GM21737 (cell line): ENCODE measurements around the gene COL13A1.

Experiments used
- ATAC-seq: cut with Tn5 transposase; IDR thresholded peaks from one replicate; pipeline ENCODE4 v1.9.1; 2021; ENCODE audit warnings: mild to moderate bottlenecking, moderate library complexity; ENCODE audit not compliant: unreplicated experiment

The COL13A1 gene

DNA sequence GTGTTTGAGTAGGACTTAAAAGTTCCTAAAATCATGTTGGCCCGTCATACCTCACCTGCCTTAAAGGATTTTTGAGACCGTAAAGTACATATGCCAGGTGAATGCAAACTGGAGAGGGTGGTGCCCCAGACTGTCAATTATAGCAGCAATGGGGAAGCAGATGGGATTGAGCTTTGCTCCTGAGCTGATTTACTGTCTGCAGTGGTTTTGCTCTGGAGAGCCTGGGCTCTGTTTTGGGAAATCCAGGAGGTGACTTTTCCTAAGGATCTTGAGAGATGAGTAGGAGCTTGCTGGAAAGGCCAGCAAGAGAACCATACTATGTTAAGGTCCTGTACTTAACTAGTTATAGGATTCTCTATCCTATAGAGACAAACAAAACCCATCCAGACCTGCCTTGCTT is 43.0 kb downstream of the COL13A1 start:
- ATAC-seq = no peak

DNA sequence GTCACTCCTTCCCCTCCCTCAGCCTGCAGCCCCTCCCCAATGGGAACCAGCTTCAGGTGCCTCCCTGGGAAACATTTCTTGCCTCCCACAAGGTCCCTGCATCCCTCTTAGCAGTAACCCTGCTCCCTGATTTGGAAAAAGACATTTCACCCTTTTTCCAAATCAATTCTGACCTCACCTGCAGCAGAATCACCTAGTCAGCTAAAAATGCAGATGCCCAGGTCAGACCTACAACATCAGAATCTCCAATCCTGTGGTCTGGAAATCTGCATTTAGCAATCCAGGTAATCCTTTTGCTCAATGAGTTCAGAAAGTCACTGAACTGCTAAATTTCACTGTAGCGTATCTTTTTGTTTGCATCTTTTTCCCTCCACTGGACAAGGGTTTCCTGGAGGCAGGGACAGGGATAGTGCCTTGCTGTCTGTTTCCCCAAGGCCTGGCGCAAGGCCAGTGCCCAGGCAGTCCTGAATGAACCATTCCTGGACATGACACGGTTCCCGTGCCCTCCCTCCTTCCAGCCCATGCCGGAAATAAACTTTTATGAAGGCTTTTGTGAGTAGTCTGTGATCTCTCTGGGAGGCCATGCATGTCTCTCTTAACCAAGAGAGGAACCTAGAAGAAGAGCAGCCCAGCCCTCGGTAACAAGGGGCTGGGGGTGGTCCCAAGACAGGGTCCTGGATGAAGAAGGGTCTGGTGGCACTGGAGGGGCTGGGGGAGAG is 44.0 kb downstream of the COL13A1 start:
- no peak for ATAC-seq

DNA sequence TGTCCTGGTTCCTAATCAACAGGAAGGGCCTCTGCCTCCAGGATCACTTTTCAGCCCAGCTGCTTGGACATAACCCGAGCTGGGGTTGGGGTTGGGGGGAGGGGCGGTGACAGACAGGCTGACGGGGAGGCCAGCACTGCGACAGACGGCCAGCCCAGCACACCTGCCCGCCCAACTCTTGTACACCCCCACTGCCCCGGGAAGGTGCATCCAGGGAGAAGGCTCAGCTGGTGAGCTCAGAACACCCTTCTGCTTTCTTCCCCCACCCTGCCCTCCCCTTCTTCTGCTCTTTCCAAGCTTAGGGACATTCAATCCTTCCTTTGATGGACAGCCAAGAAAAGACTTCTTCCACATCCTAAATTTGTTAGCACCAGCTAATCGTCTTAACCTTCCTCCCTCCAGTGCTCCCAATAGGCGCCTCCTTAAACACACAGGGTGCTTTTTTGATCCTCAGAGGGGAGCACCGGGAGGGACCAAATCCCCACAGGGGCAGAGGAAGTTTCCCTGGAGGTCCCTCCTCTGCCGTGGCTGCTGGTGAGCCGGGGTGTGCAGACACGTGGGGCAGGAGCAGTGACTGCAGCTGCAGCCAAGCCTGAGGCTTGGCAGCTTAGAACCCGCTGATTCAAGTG is 44.7 kb downstream of the COL13A1 start:
- no peak for ATAC-seq

DNA sequence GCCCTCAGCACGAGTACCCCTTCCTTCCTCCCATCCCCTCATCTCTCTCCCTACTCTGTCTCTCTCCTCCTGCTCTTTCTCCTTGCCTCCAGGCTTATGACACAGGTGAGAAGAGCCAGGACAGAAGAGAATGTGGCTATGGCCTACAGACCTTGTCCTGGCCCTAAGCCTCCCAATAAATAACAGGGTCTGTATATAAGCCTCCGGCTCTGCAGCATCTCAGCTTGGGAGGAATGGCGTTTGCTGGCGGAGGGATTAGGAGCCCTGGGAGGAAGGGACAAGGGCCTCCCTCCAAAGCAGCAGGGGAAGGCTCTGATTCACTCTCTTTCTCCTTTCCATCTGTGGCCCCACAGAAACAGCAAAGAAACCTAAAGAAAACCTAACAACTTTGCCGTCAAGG is 45.8 kb downstream of the COL13A1 start:
- ATAC-seq = no peak

DNA sequence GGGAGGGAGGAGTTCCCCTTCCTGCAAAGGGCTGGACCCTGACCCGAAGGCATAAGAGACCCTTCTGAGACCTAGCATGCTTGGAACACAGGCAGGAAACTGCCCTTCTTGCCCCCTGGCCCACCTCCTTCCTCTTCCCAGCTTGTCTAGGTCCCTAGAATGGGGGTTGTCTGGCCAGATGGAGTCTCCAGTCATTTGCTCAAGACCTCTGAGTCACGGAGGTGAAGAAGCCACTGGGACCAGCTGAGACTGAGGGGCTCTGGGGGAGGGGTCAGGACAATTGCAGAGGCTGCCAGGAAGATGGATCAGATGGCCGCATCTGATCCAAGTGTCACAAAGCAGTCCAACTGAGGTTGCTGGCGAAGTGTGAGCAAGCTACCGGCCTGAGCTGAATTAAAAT is 46.2 kb downstream of the COL13A1 start:
- no peak for ATAC-seq

DNA sequence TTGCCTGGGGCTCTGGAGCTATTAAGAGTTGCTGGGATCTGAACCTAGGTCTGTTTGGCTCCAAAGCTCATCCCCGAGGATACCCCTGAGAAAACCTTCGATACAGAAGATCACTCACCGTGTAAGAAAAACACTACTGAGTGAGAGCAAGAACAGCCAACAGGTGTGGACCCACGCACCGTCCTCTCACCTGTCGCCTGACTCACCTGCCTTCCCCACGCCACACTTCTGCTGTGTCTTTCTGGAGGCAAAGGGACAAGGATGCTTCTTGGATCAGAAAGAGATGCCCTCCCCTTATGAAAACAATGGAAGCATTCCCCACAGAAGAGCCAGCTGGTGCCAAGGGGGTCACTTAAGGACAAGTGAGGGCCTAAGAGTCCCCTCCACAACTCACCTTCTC is 46.7 kb downstream of the COL13A1 start:
- ATAC-seq = no peak

DNA sequence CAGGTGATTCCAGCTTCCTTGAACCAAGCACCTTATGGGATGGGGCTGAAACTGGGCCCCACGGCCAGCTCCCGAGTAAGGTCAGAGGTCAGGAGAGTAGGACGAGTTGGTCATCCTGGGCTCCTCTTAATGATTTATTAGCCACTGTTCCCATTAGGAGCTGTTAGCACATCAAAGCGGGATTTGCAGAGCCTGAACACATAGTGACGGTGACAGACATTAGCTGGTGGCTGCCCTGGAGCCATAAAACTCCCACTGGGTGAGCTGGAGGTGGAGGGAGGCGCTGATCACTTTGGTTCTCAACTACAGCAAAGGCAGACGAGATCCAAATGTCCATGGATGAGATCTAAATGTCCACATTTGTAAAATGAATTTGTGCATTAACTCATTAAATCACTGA is 48.1 kb downstream of the COL13A1 start:
- ATAC-seq = no peak

DNA sequence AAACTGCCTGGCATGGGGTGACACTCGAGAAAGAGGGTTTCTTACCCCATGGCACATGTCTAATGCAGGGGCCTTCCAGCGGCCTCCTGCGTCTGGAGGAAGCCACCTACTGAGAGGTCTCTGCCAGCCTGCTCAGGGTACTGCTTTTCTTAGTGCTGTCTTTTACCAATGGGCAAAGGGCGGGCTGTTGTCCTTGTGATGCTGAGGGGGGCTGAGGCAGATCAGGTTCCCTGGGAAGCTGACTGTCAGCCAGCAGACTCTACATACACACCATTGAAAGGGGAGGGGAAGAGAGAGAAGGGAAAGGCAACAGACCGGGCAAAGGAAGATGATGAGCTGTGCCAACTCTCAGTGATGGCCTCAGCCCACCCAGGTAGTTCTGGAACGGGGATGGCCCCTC is 48.7 kb downstream of the COL13A1 start:
- ATAC-seq = no peak

DNA sequence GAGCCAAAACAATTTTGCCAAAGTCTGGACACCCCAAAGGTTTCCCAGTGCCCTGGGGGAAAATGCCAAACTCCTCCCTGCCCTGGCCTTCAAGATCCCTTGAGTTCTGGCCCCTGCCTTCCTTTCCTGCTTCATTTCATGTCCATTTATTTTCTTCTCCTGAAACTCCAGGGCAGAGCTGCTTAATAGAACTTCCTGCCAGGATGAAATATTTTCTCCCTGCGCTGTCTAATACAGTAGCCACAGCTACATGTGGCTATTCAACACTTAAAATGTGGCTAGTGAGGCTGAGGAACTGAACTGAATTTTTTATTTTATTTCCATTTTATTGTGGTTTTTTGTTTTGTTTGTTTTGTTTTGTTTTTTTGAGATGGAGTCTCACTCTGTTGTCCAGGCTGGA is 49.6 kb downstream of the COL13A1 start:
- ATAC-seq = no peak

DNA sequence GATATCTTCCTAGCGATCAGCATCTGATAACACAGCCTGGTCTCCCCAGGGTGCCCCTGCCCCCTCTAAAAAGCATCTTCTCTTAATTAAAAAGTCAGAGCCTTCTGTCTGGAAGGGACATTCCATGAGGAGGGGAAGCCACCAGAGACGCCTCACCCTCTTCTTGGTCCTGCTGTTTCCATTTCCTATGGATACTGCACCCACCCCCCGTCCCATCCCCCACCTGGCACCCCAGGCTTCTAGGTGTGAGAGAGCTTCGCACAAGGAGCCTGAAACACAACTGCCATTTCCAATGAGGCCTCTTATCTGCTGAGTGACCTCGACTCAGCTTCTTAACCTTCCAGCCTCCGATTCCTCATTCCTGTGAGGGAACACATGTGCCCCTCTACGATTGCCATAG is 51.4 kb downstream of the COL13A1 start:
- ATAC-seq = no peak

DNA sequence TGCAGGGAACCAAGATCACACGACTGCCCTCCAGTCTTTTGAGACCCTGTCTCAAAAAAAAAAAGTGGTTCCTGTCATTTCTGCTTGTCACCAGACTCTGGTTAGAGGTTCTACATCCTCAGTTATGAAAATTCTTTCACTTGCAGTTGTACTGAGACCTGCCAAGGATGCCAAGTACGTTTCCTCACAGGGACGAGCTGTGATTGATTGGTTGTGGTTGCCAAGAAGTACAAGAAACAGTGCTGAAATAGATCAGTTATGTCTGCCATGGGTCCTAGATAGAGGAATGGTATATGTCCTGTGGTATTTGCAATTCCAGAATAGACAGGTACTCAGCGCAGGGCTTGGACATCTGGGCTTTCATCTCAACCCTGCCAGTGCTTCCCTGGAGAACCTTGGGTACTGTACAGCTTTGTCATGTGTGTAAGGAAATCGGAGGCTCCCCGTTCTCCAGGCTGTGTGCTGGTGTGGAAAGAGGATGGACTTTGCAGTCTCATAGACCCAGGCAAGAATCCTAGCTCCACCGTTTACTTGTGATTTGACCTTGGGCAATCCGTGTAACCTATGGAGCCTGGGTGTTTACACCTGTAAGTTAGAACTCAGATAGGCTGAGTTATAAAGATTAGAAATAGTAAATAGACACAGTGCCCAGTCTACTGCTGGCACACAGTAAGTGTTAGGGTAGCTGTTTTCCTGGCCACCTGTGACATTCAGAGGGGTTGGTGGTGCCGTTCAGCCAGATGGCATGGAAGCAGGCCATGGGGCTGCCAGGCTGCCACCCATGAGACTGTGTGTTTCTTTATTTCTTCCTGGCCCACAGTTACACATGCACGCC is 53.0 kb downstream of the COL13A1 start:
- ATAC-seq = no peak

DNA sequence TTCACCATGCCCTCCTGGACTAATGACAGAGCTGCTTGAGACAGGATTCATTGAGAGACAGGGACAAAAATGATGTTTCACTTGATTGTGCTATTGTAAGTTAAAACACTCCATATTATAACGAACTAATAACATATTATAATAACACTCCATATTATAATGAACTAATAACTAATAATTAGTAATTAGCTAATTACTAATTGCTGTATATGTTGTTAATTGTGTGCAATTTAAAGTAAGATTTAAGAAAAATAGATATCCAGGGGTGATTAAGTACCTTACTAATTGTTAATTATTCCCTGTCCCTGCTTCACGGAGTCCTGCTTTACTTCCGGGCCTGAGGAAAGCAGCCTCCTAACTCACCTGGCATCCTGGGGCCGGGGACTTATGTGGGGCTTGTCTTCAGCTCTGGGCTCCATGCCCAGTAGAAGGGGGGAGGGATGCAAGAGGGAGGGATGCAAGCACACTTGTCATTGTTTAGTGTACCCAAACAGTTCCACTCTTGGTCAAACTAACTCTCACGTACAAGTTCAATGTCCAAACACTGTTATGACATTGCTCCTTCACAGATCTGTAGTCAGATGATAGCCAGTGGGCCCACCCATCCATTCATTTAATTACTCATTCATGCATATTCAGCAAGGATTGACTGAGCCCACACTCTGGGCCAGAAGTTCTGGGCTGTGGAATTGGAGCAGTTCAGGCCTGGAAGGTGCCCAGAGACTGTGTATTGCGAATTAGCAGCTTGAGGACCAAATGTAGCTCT is 53.8 kb downstream of the COL13A1 start:
- no peak for ATAC-seq

DNA sequence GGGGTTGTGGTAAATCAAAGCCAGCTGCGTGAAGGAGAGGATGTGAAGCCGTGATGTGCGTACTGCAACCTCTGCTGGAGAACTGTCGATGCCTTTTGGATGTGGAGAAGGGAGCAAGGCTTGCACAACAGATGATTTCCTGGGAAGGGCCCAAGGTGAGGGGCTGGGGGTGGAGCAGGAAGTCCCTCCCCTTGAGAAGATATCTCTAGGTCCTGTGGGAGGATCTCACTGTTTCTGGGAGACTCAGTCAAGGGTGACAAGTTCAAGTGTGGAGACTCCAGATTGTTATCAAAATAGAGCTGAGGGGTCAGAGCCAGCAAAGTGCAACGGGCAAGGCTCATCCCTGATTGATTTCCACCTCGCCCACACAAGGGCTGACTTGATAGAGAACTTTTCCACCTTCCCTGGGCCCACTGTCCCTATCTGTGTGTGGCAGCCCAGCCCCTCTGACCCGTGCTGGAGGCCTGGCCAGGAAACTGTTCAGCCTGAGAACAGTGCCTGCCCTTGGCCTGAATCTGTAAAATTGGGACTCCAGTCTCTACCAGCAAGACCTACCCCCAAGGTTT is 55.0 kb downstream of the COL13A1 start:
- ATAC-seq = no peak

DNA sequence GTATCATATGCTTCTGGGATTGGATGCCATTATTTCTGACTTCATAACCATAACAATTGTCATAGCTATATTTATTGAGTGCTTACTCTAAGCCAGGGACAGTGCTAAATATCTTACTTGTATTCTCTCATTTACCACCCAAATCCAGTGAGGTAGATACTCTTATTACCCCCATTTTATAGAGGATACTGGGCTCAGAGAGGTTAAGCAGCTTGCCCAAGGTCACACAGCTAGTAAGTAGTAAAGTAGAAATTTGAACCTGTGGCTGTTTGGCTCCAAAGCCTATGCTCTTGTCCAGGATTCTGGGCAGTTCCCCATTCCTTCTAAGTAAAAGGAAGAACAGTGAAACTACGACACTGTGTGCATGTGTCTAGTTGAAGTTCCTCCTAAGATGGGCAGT is 56.5 kb downstream of the COL13A1 start:
- no peak for ATAC-seq

DNA sequence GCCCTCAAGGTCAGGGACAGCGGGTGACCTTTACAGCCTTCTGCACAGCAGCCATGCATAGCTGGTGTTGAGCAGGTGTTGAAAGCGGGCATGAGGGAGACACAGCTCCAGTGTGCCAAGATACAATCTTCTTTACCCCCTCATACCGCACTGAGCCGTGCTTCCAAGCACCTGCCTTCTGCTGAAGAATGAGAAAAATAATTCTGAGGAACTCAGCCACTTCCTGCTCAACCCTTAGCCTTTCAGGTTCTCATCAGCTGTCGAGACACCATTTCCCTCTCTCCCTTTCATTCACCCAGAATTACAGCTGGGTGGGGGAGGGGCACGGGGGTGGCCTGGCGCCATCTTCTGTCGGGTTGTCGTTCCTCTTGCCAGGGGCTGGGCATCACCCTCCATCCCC is 58.6 kb downstream of the COL13A1 start:
- ATAC-seq = no peak

DNA sequence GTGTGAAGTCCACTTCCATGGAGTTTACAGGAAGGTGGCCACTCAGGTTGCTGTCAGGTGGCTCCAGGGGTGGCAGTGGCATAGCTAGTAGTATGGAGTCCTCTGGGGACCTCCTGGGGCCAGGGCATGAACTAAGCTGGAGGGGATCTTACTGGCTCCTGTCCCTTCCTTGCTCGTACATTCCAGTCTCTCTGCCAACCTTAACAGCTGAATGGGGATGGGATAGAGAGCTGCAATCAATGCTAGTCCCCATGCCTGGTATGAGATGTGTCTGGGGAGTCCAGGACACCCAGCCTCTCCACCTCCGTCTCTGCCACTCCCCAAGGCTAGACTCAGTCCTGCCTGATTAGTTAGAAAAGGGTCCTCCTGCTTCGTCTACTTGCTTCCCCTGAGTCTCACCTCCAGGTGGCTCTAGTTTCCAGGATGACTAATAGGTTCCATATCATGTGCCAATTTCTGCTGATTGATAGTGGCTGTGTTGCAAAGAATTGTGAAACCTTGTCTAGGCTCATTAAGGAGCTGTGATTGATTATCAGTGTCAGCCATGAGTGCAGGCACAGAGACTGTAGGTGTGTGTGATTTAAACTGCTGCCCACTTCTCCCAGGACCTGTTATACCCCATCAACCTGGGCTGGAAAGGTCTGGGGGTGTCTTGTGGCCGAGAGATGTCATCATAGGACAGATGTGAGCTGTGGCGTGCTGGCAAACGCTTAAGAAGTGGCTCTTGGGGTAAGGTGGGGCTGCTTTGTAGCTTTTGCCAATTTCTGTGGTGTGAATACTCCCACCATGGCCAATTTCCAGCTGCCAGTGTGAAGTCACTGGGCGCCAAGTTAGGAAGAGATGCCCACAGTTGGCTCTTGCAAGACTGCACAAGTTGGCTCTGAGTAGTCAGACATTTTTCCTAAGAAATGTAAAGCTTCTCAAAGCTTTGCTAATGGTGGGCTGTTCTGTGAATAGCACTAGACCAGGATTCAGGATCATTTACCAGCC is 59.8 kb downstream of the COL13A1 start:
- ATAC-seq = no peak

DNA sequence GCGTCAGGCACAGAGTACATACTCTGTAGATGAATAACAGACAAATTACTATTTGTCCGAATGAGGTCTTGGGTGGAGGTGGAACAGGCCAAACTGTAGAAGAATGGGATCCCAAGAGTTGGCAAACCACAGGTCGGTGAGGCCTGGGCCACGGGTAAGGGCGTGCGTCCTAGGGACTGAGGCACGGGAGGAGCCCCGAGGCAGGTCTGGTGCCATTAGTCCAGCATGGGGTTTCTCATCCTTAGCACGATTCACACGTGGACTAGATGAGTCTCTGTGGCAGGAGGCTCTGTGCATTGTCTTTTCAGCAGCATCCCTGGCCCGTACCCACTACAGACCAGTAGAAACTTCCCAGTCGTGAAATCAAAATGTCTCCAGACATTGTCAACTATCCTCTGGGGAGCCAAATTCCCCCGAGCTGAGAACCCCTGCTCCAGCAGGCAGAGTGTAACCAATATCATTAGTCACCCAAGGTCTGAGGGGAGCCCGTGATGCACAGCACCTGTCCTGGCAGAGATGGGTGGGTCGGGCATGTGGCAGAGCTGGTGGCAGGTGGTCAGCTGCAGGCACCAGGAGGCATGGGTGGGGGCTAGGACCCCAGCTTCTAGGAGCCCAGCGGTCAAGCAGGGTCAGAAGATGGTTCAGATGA is 61.3 kb downstream of the COL13A1 start:
- no peak for ATAC-seq

DNA sequence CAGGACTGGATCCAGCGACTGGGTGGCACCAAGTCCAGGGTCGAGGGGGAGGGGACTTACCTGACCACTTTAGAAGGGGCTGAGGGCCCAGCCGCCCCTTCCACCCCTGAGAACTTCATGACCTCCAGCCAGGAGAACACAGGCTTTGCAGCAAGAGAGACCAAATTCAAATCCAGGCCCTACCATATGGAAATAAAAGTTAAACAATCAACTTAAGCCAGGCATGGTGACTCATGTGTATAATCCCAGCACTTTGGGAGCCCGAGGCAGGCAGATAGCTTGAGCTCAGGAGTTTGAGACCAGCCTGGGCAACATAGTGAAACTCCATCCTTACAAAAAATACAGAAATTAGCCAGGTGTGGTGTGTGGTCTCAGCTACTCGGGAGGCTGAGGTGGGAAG is 61.9 kb downstream of the COL13A1 start:
- ATAC-seq = no peak

DNA sequence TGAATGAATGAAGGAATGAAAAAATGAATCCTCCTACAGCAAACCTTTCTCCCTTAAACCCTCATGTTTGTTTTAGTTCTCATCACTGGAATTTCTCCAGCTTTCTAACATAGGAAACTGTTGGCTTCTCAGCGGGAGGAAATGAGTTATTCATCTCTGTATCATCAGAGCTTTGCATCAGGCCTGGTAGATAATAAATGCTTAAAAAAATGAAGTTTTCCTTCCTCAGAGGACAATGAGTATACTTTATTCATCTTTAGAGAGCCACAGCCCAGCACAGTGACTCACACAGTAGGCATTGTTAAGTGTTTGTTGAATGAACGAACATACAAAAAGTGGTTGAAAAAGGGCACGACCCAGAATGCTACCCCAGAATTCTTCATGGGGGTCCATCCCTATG is 62.6 kb downstream of the COL13A1 start:
- ATAC-seq = no peak
